Omental fat pad (tissue), 4 donors: ENCODE measurements around the gene PIP4K2B. TPM values are rescaled to one million over a fixed set of nuclear protein-coding genes. Genes with fewer than 3 reads are reported as not detected.
"Not testable (repeated sequence)": the region's sequence is repeated elsewhere in the genome, so short reads cannot be mapped to it uniquely, and the experiment has no call there.

Experiments used
- ATAC-seq: fragments of 150-250 bp; one replicate; pipeline ENCODE4 v1.9.1; 2016; ENCODE audit warnings: mild to moderate bottlenecking, moderate library complexity; ENCODE audit not compliant: low FRiP score
- DNase-seq: peaks from one replicate; pipeline ENCODE4 v3.0.0-alpha.2; 2019; ENCODE audit warnings: low spot score
- CTCF ChIP-seq, 3 donors: fragments of 450-650 bp; IDR thresholded peaks; one replicate each; pipeline ENCODE4 v1.5.1; 2016 to 2017; ENCODE audit warnings: antibody characterized with exemption in 3 of 3, mild to moderate bottlenecking in 3 of 3, moderate library complexity in 2 of 3
- total RNA-seq, 4 donors: library from RNA; depleted of rRNA; stranded (reverse); fragments of >200 nt; gene quantifications; one replicate each; pipeline ENCODE4 v1.1.0, GENCODE V29; 2016

The PIP4K2B gene
- total RNA-seq, 4 donors from 2014 or later, result 25.7 to 79.0 (median 47.2) TPM

GRCh38 chr17:38727736-38728135, 71.6 kb downstream of the PIP4K2B start:
- no peak for ATAC-seq
- no peak for TF ChIP-seq CTCF (IDR thresholded peaks at IDR 0.05)
- no peak for DNase-seq

GRCh38 chr17:38726145-38726544, 73.2 kb downstream of the PIP4K2B start:
- ATAC-seq, DNase-seq: not testable (repeated sequence)

GRCh38 chr17:38725066-38725465, 74.3 kb downstream of the PIP4K2B start:
- TF ChIP-seq CTCF (IDR thresholded peaks at IDR 0.05), result no peak
- ATAC-seq (no peak), DNase-seq (no peak)

GRCh38 chr17:38724337-38724988, 74.9 kb downstream of the PIP4K2B start:
- DNase-seq, result no peak
- no peak for ATAC-seq
- no peak for TF ChIP-seq CTCF (IDR thresholded peaks at IDR 0.05)

GRCh38 chr17:38721802-38722201, 77.6 kb downstream of the PIP4K2B start:
- no peak for TF ChIP-seq CTCF (IDR thresholded peaks at IDR 0.05)
- DNase-seq (no peak), ATAC-seq (no peak)

GRCh38 chr17:38720941-38721340, 78.4 kb downstream of the PIP4K2B start:
- no peak for DNase-seq
- no peak for TF ChIP-seq CTCF (IDR thresholded peaks at IDR 0.05)
- ATAC-seq, result no peak

GRCh38 chr17:38719943-38720641, 79.3 kb downstream of the PIP4K2B start:
- no peak for DNase-seq
- TF ChIP-seq CTCF (IDR thresholded peaks at IDR 0.05), result no peak
- no peak for ATAC-seq
